Raji (cell line): ENCODE data around the gene AP1G1.

Source experiments
- POLR2A ChIP-seq: IDR thresholded peaks from 2 replicates; pipeline ENCODE4 v1.6.1; 2011; ENCODE audit warnings: low read depth, low read length, control low read depth; ENCODE audit not compliant: insufficient read depth

Gene AP1G1

GRCh38 chr16:71771571-71771970, 37.1 kb downstream of the AP1G1 start:
- TF ChIP-seq POLR2A = no peak

- TF ChIP-seq POLR2A = no peak
These were observed 39.4 kb downstream of the AP1G1 start for GRCh38 chr16:71769222-71769621.

DNA sequence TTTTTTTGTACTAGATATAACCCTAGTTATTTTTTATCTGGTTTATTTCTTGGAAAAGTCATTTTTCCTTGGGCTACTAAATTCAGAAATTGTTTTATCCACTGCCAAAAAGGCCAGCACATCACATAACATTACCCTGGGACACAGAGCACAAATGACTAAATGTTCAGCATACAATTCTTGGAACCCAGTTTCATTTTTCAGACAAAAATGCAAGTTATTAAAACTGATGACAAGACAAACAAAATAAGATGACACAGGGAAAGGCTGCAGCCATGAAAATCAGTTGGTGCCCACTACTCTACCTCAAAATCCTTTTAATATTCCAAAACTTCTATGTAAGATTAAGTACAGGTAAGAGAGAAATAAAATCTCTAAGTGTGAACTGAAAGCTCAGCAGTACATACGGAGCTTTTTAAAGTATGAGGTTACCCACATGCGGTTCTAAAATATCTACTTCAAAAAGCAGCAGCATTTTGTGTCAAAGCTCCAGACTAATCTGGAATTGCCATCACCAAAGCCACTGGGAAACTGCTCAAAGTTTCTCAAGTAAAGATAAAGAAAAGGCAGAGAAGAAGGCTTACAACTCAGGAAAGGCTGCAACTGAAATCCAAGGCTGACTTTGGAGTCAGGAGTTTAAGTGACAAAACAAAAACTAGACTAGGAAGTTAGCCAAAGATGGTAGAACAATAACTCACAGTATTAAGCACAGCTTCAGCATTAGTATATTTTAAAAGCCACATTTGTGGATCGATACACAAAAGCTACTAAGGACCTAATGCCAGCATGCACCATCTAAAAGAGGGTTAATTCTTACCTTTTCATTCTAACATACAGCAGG, 41.4 kb downstream of the AP1G1 start:
- TF ChIP-seq POLR2A = no peak

DNA sequence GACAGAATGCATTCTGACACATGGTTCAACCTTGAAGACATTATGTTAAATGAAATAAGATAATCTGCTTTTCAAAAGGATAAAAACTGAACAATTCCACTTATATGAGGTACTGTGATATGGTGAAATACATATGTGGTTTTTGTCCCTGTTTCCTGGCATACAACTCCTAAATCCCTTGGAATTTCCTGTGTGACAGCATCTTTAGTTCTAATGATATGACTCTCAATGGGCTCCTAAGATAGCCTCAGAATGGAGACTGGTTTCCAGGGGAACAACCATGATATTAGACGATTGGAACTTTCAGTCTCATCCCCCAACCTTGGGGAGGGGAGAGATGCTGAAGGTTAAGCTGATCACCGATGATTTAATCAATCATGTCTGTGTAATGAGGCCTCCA, 46.4 kb downstream of the AP1G1 start:
- TF ChIP-seq POLR2A = no peak

DNA sequence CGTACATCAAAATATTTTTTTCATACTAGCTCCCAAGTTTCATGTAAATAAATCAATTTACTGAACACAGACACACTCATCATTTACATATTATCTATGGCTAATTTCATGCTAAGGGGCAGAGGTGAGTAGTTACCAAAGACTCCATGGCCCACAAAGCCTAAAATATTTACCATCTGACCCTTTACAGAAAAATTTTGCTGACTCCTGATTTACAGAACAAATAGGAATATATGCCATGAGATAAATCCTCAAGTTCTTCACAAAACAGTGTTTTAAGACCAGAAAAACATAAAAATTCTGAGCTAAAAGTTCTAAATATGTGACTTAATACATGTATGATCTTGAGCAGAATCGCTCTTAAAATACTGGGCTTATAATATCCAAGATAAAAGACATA, 47.5 kb downstream of the AP1G1 start:
- no peak for TF ChIP-seq POLR2A

DNA sequence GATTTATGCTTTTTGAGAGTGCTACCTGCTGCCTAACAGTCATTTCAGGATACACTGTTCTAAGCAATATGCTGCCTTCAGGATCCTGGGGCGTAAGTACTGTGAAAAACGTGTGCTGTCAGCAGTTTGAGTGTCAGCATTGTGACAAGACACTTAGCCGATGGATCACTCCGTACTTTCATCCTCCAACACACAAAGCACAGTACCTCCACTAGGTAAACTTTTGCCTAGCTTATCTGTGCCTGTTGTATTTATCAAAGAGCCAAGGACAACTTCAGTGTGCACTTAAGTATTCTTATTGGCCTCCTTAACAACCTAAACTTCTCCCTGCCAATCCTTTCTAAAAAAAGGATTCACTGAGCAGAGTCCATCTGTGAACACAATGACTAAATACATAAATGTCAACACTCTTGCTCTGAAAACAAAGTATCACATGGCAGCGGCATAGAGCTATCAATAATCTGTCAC, 50.3 kb downstream of the AP1G1 start:
- no peak for TF ChIP-seq POLR2A

DNA sequence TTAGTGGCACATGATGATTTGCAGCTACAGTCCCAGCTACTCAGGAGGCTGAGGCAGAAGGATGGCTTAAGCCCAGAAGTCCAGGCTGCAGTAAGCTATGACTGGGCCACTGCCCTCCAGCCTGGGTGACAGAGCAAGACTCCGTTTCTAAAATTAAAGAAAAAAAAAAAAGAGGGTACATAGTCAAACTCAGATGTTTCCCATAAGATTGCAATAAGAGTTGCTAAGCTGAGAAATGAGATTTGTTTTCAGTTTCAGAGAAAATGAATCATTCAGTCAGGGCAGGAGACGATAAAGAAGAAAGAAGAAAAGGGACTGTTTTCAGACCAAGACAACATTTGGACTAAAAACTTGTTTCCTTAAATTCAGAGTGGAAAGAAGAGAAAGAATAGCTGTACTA, 54.0 kb downstream of the AP1G1 start:
- no peak for TF ChIP-seq POLR2A

DNA sequence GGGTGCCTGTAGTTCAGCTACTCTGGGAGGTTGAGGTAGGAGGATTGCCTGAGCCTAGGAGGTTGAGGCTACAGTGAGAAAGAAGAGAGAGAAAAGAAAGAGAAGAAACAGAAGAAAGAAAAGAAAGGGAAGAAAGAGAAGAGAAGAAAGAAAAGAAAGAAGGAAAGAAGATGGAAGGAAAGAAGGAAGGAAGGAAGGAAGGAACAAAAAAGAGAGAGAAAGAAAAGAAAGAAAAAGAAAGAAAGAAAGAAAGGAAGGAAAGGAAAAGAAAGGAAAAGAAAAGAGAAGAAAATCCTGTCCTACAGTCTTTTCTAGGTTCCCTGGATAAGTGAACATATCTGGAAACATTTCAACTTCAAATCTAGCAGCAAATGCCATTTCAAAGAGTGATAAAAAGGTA, 54.5 kb downstream of the AP1G1 start:
- no peak for TF ChIP-seq POLR2A

- no peak for TF ChIP-seq POLR2A
These were observed 60.4 kb downstream of the AP1G1 start for GRCh38 chr16:71748226-71748625.

DNA sequence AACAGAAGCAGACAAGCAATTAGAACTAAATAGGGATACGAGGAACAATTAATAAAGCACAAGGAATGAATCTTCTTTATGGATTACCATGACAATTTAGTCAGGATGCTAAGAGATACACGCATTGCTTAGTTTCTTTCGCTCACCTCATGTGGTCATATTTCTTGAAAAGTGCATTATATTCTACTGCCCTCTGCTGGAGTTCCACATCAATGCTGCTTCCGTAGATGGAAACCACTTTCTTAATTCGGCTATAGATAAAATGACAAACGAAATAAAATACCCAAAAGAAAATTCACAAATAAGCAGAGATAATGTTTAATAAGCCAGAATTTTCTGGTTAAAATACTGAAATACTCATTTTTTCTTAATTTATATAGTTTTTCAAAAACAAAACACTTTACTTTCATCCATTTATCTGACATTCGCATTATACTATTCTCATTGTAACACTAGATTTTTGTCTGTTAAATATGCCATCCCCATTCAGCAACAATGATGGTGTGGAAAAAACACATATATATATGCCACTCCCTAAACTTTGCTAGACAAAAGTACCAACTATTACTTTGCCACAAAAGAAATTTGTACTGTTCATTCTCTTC, 62.1 kb downstream of the AP1G1 start:
- no peak for TF ChIP-seq POLR2A

DNA sequence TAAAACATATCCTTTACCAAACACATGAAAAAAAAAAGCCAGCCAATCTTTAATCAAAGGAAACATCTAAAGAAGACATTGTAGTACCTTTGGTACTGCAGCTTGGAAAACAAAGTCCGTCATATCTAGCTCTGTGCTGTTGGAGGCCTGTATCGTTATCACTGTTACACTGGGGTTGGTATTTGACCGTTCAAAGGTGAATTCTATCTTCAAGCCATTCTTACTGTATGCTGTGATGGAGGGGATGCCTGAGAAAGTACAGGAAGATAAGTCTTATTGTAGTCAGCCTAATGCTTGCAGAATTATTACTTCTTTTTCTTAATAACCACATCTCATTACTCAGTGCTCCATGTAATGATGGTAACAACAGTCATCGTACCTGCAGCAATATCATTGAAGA, 69.8 kb downstream of the AP1G1 start:
- TF ChIP-seq POLR2A = no peak

DNA sequence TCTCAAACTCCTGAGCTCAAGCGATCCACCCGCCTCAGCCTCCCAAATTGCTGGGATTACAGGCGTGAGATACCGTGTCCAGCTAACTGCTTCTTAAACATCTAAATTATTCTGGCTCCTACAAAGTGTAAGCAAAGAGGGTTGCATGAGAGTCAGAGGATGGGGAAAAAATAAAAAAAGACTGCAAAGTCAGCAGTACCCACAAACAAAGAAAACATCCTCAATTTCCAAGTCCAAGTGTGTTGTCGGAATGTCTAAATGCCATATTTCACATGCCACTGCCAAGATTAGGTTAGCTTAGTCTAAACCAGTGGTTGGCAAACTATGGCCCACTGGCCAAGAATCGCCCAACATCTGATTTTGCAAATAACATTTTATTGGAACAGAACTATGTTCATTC, 71.1 kb downstream of the AP1G1 start:
- TF ChIP-seq POLR2A = no peak

- TF ChIP-seq POLR2A = no peak
These were observed 74.1 kb downstream of the AP1G1 start for GRCh38 chr16:71734511-71734910.

- TF ChIP-seq POLR2A = no peak
These were observed 76.0 kb downstream of the AP1G1 start for GRCh38 chr16:71732587-71732986.

GRCh38 chr16:71727551-71728324, 80.9 kb downstream of the AP1G1 start:
- TF ChIP-seq POLR2A = no peak

GRCh38 chr16:71726476-71727315, 81.9 kb downstream of the AP1G1 start:
- no peak for TF ChIP-seq POLR2A

DNA sequence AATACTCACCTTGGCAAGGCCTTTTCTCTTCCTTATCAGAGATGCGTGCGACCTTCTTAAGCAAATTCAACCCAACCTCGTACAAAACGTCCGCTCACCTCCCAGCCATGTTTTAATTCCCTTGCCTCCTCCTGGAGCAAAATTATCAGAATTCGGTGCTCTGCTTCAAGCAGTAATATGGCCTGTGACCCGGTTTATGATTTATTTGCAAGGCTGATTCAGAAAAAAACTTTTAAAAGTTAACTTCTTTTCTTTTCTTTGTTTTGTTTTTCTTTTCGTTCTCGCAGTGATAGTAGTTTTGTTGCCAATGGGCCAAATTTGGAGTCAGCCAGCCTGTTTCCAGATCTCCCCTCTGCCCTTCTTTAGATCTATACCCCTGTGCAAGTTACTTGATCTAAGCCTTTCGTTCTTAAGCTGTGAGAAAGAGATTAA, 84.3 kb downstream of the AP1G1 start, which contains the start of gene PHLPP2:
TSS of gene PHLPP2 (minus strand) at position 382 of the 432 bp plus-strand sequence. CDS start 9,906 bp downstream, outside the sequence.
- TF ChIP-seq POLR2A = no peak
